Endothelial cell of umbilical vein (primary cell): ENCODE results near the gene PID1. TPM values are rescaled to one million over a fixed set of nuclear protein-coding genes. Genes with fewer than 3 reads are reported as not detected.

Experiments used
- BruUV-seq: library from RNA; stranded (reverse); fragments of 400-500 nt; replicated peaks from 2 replicates; lab custom pipeline; 2021; lab: Mats Ljungman, UMichigan
- CTCF ChIA-PET: fragments of 300-600, 350-600 bp; sonication (Branson Sonifier 250); formaldehyde crosslinking; loops from one replicate; lab custom pipeline; 2021; ENCODE audit warnings: antibody characterized with exemption, inconsistent platforms; lab: Charles Lee
- POLR2A ChIA-PET: fragments of 300-600, 350-600 bp; sonication (Branson Sonifier 250); formaldehyde crosslinking; loops from one replicate; lab custom pipeline; 2021; ENCODE audit warnings: antibody characterized with exemption, inconsistent platforms; lab: Charles Lee
- DNase-seq: peaks from one replicate; pipeline ENCODE4 v3.0.0-alpha.2; 2011; ENCODE audit warnings: low read depth, low spot score
- FAIRE-seq: peaks from 2 replicates; lab custom pipeline; 2011; peaks lifted over from hg19 to GRCh38; lab: Jason Lieb, UNC
- H2AFZ ChIP-seq: 2 replicates; pipeline ENCODE4 v1.6.0; 2012; ENCODE audit warnings: low read depth, low read length, control low read depth, inconsistent platforms
- H3K27ac ChIP-seq: 2 replicates; pipeline ENCODE4 v1.5.1; 2011; ENCODE audit warnings: low read depth, mild to moderate bottlenecking, control low read depth, low read length, moderate library complexity; ENCODE audit not compliant: insufficient read depth
- H3K27me3 ChIP-seq, 2 experiments: 2 replicates each; pipeline versions ENCODE4 v1.6.0 to v1.6.1; 2011; ENCODE audit warnings: low read length in 2 of 2, mixed read lengths in 1 of 2; ENCODE audit not compliant: control insufficient read depth in 2 of 2, insufficient read depth in 2 of 2
- H3K36me3 ChIP-seq, 2 experiments: 2 replicates in 1 of 2; 3 replicates in 1 of 2; pipeline ENCODE4 v1.5.1; 2011; ENCODE audit warnings: low read length in 2 of 2, mild to moderate bottlenecking in 1 of 2, moderate library complexity in 1 of 2; ENCODE audit not compliant: control insufficient read depth in 2 of 2, insufficient read depth in 2 of 2; ENCODE audit errors: extremely low read depth in 1 of 2
- H3K4me1 ChIP-seq: 3 replicates; pipeline ENCODE4 v1.5.1; 2011; ENCODE audit warnings: mild to moderate bottlenecking, low read length; ENCODE audit not compliant: control insufficient read depth, insufficient read depth; ENCODE audit errors: extremely low read depth
- H3K4me2 ChIP-seq: 2 replicates; pipeline ENCODE4 v1.6.1; 2011; ENCODE audit warnings: low read length, control low read depth, mixed read lengths; ENCODE audit not compliant: insufficient read depth
- H3K4me3 ChIP-seq, 3 experiments: fragments of 200-600 bp in 1 of 3; sonication (generic), shearing (Covaris generic) in 1 of 3; replicated peaks in 1 of 3; 2 replicates each; pipeline ENCODE4 v1.5.1; 2011 to 2016; ENCODE audit warnings: control low read depth in 3 of 3, low read length in 3 of 3, mild to moderate bottlenecking in 2 of 3, inconsistent platforms in 1 of 3, low read depth in 1 of 3, moderate library complexity in 1 of 3; ENCODE audit not compliant: insufficient read depth in 1 of 3
- H3K79me2 ChIP-seq: 2 replicates; pipeline ENCODE4 v1.6.0; 2012; ENCODE audit warnings: low read length, inconsistent platforms; ENCODE audit not compliant: control insufficient read depth, insufficient read depth
- H3K9ac ChIP-seq: replicated peaks from 2 replicates; pipeline ENCODE3; 2011; ENCODE audit warnings: low read length, control low read depth; ENCODE audit not compliant: insufficient read depth; ENCODE audit errors: extremely low read depth
- H3K9me1 ChIP-seq: replicated peaks from 3 replicates; pipeline ENCODE4 v1.6.0; 2011; ENCODE audit warnings: mild to moderate bottlenecking, low read length; ENCODE audit not compliant: control insufficient read depth, insufficient read depth; ENCODE audit errors: extremely low read depth
- H3K9me3 ChIP-seq: replicated peaks from 2 replicates; pipeline ENCODE4 v1.5.1; 2012; ENCODE audit warnings: low read length, inconsistent platforms; ENCODE audit not compliant: control insufficient read depth, insufficient read depth
- H4K20me1 ChIP-seq: replicated peaks from 2 replicates; pipeline ENCODE3; 2011; ENCODE audit warnings: mild to moderate bottlenecking, low read length; ENCODE audit not compliant: control insufficient read depth, insufficient read depth; ENCODE audit errors: extremely low read depth
- CTCF ChIP-seq, 2 donors: IDR thresholded peaks; 1 replicate in 1 of 2; 2 replicates in 1 of 2; pipeline ENCODE4 v1.5.1; 2011; ENCODE audit warnings: low read length in 2 of 2, mild to moderate bottlenecking in 2 of 2, moderate library complexity in 2 of 2, control low read depth in 1 of 2, inconsistent platforms in 1 of 2, low read depth in 1 of 2; ENCODE audit not compliant: insufficient read depth in 1 of 2; ENCODE audit errors: extremely low read depth in 1 of 2
- EZH2 ChIP-seq: IDR thresholded peaks from 2 replicates; pipeline ENCODE4 v1.6.1; 2012; ENCODE audit warnings: borderline replicate concordance, low read depth, mild to moderate bottlenecking, moderate library complexity, low read length, inconsistent platforms; ENCODE audit not compliant: severe bottlenecking
- FOS ChIP-seq: IDR thresholded peaks from 2 replicates; pipeline ENCODE4 v1.6.1; 2011; ENCODE audit warnings: mild to moderate bottlenecking, low read length, moderate library complexity, borderline replicate concordance; ENCODE audit not compliant: insufficient read depth
- GATA2 ChIP-seq: IDR thresholded peaks from 2 replicates; pipeline ENCODE4 v1.7.0; 2011; ENCODE audit warnings: low read depth, mild to moderate bottlenecking, moderate library complexity, mixed read lengths, low read length; ENCODE audit not compliant: insufficient read length, insufficient read depth
- JUN ChIP-seq: IDR thresholded peaks from 2 replicates; pipeline ENCODE4 v1.6.1; 2011; ENCODE audit warnings: borderline replicate concordance, low read depth; ENCODE audit not compliant: insufficient read length, insufficient read depth
- MAX ChIP-seq: IDR thresholded peaks from 2 replicates; pipeline ENCODE4 v1.6.1; 2011; ENCODE audit not compliant: insufficient read depth, insufficient read length
- MYC ChIP-seq: IDR thresholded peaks from one replicate; pipeline ENCODE4 v1.6.1; 2011; ENCODE audit warnings: mild to moderate bottlenecking, low read depth, low read length
- POLR2A ChIP-seq: IDR thresholded peaks from 2 replicates; pipeline ENCODE4 v1.6.1; 2012; ENCODE audit warnings: low read depth, mild to moderate bottlenecking, control low read depth, low read length
- POLR2AphosphoS5 ChIP-seq: IDR thresholded peaks from 2 replicates; pipeline ENCODE4 v1.6.1; 2012; ENCODE audit warnings: low read depth, mild to moderate bottlenecking, control low read depth, low read length, moderate library complexity; ENCODE audit not compliant: insufficient read depth
- dilution Hi-C: fragments of 300-500 bp; cut with MboI; formaldehyde crosslinking; loops from one replicate; pipeline ENCODE4 v1.15.0; 2019; ENCODE audit warnings: low sequenced_read_pairs; ENCODE audit not compliant: extremely low pct_ligation_motif_present
- intact Hi-C: fragments of 100-400 bp; cut with micrococcal nuclease; formaldehyde crosslinking; loops from one replicate; pipeline ENCODE4 v1.10.0; 2022
- polyA plus RNA-seq, 4 experiments: library from polyadenylated mRNA; depleted of rRNA in 3 of 4; stranded (reverse) in 3 of 4; unstranded in 1 of 4; fragments of >200 nt; gene quantifications; 2 replicates each; pipeline versions ENCODE4 v1.2.1 to v1.2.3, GENCODE V29; 2011 to 2012; ENCODE audit warnings: missing spikeins in 1 of 4
- total RNA-seq: library from RNA; stranded (reverse); gene quantifications from 2 replicates; pipeline ENCODE4 v1.2.3, GENCODE V29; 2021

The PID1 gene
- total and polyA plus RNA-seq, 2 donors (not counting 3 experiments of a cell fraction or from before 2014, with no cell fraction given), result not detected

GRCh38 chr2:229152674-229153073, 118.4 kb downstream of the PID1 start:
- no peaks in the 10 kb centered on the region for H3K9me1 ChIP-seq
- DNase-seq, result no peak
- no TSS peak for BruUV-seq

GRCh38 chr2:229150317-229150716, 120.8 kb downstream of the PID1 start:
- Histone ChIP-seq H3K9ac (no peak overlapping the region), H3K9me1 (no peaks in the 10 kb centered on the region), H2AFZ (no peak overlapping the region), H3K4me1 (no peaks in the 10 kb centered on the region), H3K36me3 (no peaks in the 10 kb centered on the region), H4K20me1 (no peaks in the 10 kb centered on the region), H3K79me2 (no peaks in the 10 kb centered on the region), H3K4me3 (no peak overlapping the region), H3K4me2 (no peak overlapping the region), H3K27me3 (no peaks in the 10 kb centered on the region), H3K9me3 (peaks cover 4% of the 10 kb centered on the region), H3K27ac (no peak overlapping the region)
- TF ChIP-seq MYC (no peak), FOS (no peak), POLR2A (no peak), EZH2 (no peak), CTCF (IDR thresholded peaks at IDR 0.05; ENCODE audit: extremely low read depth in 1 of 2, insufficient read depth in 1 of 2, low read depth in 1 of 2, low read length in 2 of 2) (no peak), MAX (no peak), GATA2 (no peak), POLR2AphosphoS5 (no peak), JUN (no peak)
- BruUV-seq, result no TSS peak
- POLR2A ChIA-PET, result no interaction called here
- DNase-seq (no peak), FAIRE-seq (no peak)
- CTCF ChIA-PET, result no interaction called here
- intact Hi-C loops, result no loop called here
- dilution Hi-C loops, result no loop called here

More at GRCh38 chr2:229152674-229153073, 118.4 kb downstream of the PID1 start:
- CTCF ChIA-PET, result no interaction called here
- dilution Hi-C loops, result no loop called here
- POLR2A ChIA-PET, result no interaction called here
- Histone ChIP-seq H3K36me3 (no peaks in the 10 kb centered on the region), H3K79me2 (no peaks in the 10 kb centered on the region), H3K27me3 (no peaks in the 10 kb centered on the region), H3K9ac (no peak overlapping the region), H3K4me3 (no peak overlapping the region), H2AFZ (no peak overlapping the region), H3K9me3 (peaks cover 2% of the 10 kb centered on the region), H4K20me1 (no peaks in the 10 kb centered on the region), H3K27ac (no peak overlapping the region), H3K4me2 (no peak overlapping the region), H3K4me1 (no peaks in the 10 kb centered on the region)
- intact Hi-C loops, result no loop called here
- TF ChIP-seq POLR2AphosphoS5 (no peak), EZH2 (no peak), FOS (no peak)
- FAIRE-seq, result no peak
